Measurements from ENCODE around the gene GPR12. TPM values are rescaled to one million over a fixed set of nuclear protein-coding genes. Genes with fewer than 3 reads are reported as not detected.

Gene GPR12
- total RNA-seq, 2 donors from 2014 or later: 1.2 TPM; not detected in 1

DNA sequence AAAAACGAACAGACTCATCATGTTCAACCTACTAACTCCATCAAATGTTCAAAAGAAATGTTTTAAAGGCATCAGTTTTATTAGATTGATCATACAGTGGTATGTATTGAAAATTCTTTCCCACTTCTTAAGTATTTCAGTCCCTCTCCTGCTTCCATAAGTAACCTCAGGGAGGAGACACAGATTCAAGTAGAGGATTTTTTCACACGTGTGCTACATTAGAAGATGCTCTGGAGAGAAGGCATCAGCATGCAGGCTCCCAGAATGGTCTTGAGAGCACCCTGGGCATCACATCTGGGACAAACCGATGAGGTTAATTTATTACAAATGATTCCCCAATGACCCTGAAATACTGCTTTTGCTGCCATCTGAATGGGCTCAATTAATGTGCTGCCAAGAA is 3.6 kb downstream of the GPR12 start:
- no peak for DNase-seq (ENCODE audit: low spot score)
- Histone ChIP-seq H3K27me3 (replicated peaks; ENCODE audit: insufficient read depth) (no peaks in the 10 kb centered on the region), H3K36me3 (no peaks in the 10 kb centered on the region), H3K27ac (no peak overlapping the region), H3K4me3 (no peak overlapping the region), H3K9me3 (no peaks in the 10 kb centered on the region), H3K4me1 (ENCODE audit: control insufficient read depth in 1 of 2, low read depth in 2 of 2) (peaks cover 0 to 11% of the 10 kb centered on the region in 2 donors)
- TF ChIP-seq CTCF (IDR thresholded peaks at IDR 0.05): no peak
- ATAC-seq (ENCODE audit: insufficient number of reproducible peaks, low FRiP score, low read depth): no peak

DNA sequence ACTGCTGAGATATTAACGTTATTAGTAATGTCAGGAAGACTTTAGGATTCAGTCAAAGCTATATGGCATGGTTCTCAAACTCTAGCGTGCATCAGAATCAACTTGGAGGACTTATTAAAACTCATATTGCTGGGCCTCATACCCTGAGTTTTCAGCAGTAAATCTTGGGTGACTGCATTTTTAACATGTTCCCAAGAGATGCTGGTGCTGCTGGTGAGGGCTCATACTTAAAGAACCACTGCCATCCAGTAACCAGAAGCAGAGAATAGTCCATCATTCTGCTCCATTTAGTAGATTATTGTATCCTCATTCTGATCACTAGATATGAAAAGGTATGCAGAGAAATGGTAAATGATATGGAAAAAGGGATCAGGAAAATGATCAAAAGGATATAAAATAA is 7.9 kb downstream of the GPR12 start:
- Histone ChIP-seq H3K27me3 (replicated peaks; ENCODE audit: insufficient read depth) (no peaks in the 10 kb centered on the region), H3K4me1 (ENCODE audit: control insufficient read depth in 1 of 2, low read depth in 2 of 2) (no peaks in the 10 kb centered on the region), H3K4me3 (no peak overlapping the region), H3K36me3 (no peaks in the 10 kb centered on the region), H3K27ac (no peak overlapping the region), H3K9me3 (no peaks in the 10 kb centered on the region)
- DNase-seq (ENCODE audit: low spot score) (no peak), ATAC-seq (ENCODE audit: insufficient number of reproducible peaks, low FRiP score, low read depth) (no peak)
- TF ChIP-seq CTCF (IDR thresholded peaks at IDR 0.05): no peak

DNA sequence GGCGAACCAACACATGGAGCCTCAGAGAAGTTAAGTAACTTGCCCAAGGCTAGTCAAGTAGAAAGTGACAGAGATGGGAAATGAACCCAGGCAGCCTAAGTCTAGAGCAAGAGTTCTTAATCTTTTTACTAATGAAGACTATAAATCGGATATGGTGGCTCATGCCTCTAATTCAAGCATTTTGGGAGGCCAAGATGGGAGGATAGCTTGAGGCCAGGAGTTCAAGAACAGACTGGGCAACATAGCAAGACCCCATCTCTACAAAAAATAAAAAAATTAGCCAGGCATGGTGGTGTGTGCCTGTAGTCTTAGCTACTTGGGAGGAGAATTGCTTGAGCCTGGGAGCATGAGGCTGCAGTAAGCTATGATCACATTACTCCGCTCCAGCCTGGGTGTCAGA is 10.7 kb downstream of the GPR12 start:
- H3K4me1 ChIP-seq (ENCODE audit: control insufficient read depth in 1 of 2, low read depth in 2 of 2): no peaks in the 10 kb centered on the region
- no peaks in the 10 kb centered on the region for H3K9me3 ChIP-seq
- DNase-seq (ENCODE audit: low spot score): no peak
- H3K4me3 ChIP-seq: no peak overlapping the region
- no peak for TF ChIP-seq CTCF (IDR thresholded peaks at IDR 0.05)
- ATAC-seq (ENCODE audit: insufficient number of reproducible peaks, low FRiP score, low read depth): no peak
- H3K27me3 ChIP-seq (replicated peaks; ENCODE audit: insufficient read depth): no peaks in the 10 kb centered on the region
- H3K36me3 ChIP-seq: no peaks in the 10 kb centered on the region
- H3K27ac ChIP-seq: no peak overlapping the region

GRCh38 chr13:26749285-26749684 is 11.3 kb downstream of the GPR12 start:
- Histone ChIP-seq H3K36me3 (no peaks in the 10 kb centered on the region), H3K9me3 (no peaks in the 10 kb centered on the region), H3K27ac (no peak overlapping the region), H3K4me1 (ENCODE audit: control insufficient read depth in 1 of 2, low read depth in 2 of 2) (no peaks in the 10 kb centered on the region), H3K27me3 (replicated peaks; ENCODE audit: insufficient read depth) (no peaks in the 10 kb centered on the region), H3K4me3 (no peak overlapping the region)
- DNase-seq (ENCODE audit: low spot score): no peak
- no peak for ATAC-seq (ENCODE audit: insufficient number of reproducible peaks, low FRiP score, low read depth)
- no peak for TF ChIP-seq CTCF (IDR thresholded peaks at IDR 0.05)

DNA sequence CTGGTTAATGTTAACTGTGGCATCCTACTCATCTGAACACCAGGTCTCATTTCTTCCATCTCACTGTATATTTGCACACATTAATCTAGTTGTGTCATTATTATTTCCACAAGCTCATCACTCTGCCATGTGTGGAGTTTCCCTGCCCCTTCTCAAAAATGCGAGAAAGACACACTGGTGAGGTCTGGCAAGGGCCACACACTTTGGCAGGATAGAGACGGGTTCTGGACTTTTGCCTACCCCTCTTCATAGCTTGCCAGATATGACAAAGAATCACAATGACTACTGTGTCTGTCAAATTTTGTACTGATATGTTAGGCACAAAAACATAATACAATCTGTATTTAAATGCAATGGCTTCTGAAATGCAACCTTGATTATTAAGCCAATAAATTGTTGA is 12.9 kb downstream of the GPR12 start:
- Histone ChIP-seq H3K36me3 (no peaks in the 10 kb centered on the region), H3K4me3 (no peak overlapping the region), H3K4me1 (ENCODE audit: control insufficient read depth in 1 of 2, low read depth in 2 of 2) (no peaks in the 10 kb centered on the region), H3K9me3 (no peaks in the 10 kb centered on the region), H3K27ac (no peak overlapping the region), H3K27me3 (replicated peaks; ENCODE audit: insufficient read depth) (no peaks in the 10 kb centered on the region)
- ATAC-seq (ENCODE audit: insufficient number of reproducible peaks, low FRiP score, low read depth): no peak
- no peak for TF ChIP-seq CTCF (IDR thresholded peaks at IDR 0.05)
- no peak for DNase-seq (ENCODE audit: low spot score)
